Testis (tissue), 3 donors: ENCODE measurements around the gene KIF23. TPM values are rescaled to one million over a fixed set of nuclear protein-coding genes. Genes with fewer than 3 reads are reported as not detected.

Experiments
- DNase-seq: peaks from one replicate; pipeline ENCODE4 v3.0.0-alpha.2; 2019
- H3K27ac ChIP-seq, 2 donors: fragments of 200-600 bp; sonication (generic); one replicate each; pipeline ENCODE4 v1.5.1; 2019
- H3K27me3 ChIP-seq: fragments of 200-600 bp; sonication (generic); one replicate; pipeline ENCODE4 v1.5.1; 2019
- H3K36me3 ChIP-seq: fragments of 200-600 bp; sonication (generic); one replicate; pipeline ENCODE4 v1.5.1; 2017; ENCODE audit warnings: low read depth; ENCODE audit errors: missing control alignments
- H3K4me1 ChIP-seq: fragments of 200-600 bp; sonication (generic); one replicate; pipeline ENCODE4 v1.5.1; 2019
- H3K4me3 ChIP-seq, 2 donors: fragments of 200-600 bp; sonication (generic); one replicate each; pipeline ENCODE4 v1.5.1; 2017 to 2019
- H3K9me3 ChIP-seq: fragments of 200-600 bp; sonication (generic); one replicate; pipeline ENCODE4 v1.5.1; 2017
- CTCF ChIP-seq, 3 experiments: fragments of 450-650 bp in 2 of 3; fragments of 200-600 bp in 1 of 3; sonication (generic) in 1 of 3; IDR thresholded peaks; one replicate each; pipeline ENCODE4 v1.5.1; 2016 to 2019; ENCODE audit warnings: antibody characterized with exemption in 3 of 3, mild to moderate bottlenecking in 2 of 3, moderate library complexity in 1 of 3
- POLR2A ChIP-seq: fragments of 450-650 bp; IDR thresholded peaks from one replicate; pipeline ENCODE4 v1.6.1; 2017; ENCODE audit warnings: antibody characterized with exemption, mild to moderate bottlenecking, moderate library complexity
- WGBS, 2 donors: methylation state at CpG; one replicate each; pipeline ENCODE4 v1.1.5; 2018; 5-methylcytosine and 5-hydroxymethylcytosine counted together
- intact Hi-C: fragments of 100-400 bp; cut with DNase I; formaldehyde crosslinking; loops from one replicate; pipeline ENCODE4 v1.15.1; 2023; ENCODE audit warnings: low total_unique reads
- polyA plus RNA-seq: library from polyadenylated mRNA; stranded (reverse); fragments of 350-450 nt; fragmentation: Illumina TruSeq; extraction: RNeasy Lipid Tissue Mini Kit (QIAGEN cat#74804); gene quantifications from one replicate; pipeline ENCODE4 v1.2.3, GENCODE V29; 2014; ENCODE audit warnings: low read depth, low replicate concordance; ENCODE audit not compliant: insufficient read depth
- total RNA-seq, 2 donors: library from RNA; depleted of rRNA; stranded (reverse); fragments of >200 nt; gene quantifications; one replicate each; pipeline ENCODE4 v1.2.3, GENCODE V29; 2016

Gene KIF23
- total and polyA plus RNA-seq, 3 donors from 2014 or later = 17.1 to 28.4 (median 23.9) TPM

DNA sequence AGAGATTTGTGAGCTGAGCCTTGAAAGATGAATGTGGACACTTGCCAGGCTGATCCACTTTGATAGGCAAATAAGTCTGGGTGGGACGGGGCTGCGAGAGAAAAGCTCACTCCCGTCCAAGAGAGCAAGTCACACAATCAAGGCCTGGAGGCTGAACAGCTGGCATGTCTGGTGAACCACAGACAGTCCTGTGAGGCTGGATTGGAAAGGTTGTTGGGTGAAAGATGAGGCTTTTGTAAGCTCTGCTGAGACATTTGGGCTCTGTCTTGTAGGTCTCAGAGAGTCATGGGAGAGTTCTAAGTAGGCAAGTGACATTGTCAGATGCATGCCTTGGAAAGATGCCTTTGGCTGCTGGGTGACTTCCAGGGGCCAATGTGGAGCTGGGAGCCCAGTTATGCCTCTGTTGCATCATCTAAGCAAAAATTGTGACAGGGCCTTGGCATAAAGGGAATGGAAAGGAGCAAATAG lies 76.9 kb downstream of the KIF23 start:
- Histone ChIP-seq H3K36me3 (no peaks in the 10 kb centered on the region), H3K9me3 (no peaks in the 10 kb centered on the region), H3K27ac (peak overlapping the region in 1 of 2 donors; percentile 23), H3K4me1 (peaks cover 20% of the 10 kb centered on the region), H3K27me3 (no peaks in the 10 kb centered on the region), H3K4me3 (no peak overlapping the region)
- TF ChIP-seq CTCF (IDR thresholded peaks at IDR 0.05) (no peak), POLR2A (no peak)
- intact Hi-C loops = no loop called here
- WGBS, 2 donors = 22 to 58% methylated on average over 3 of the region's 3 CpGs
- DNase-seq = peak; percentile 43

- no peak for DNase-seq
- Histone ChIP-seq H3K4me3 (no peak overlapping the region), H3K4me1 (peaks cover 20% of the 10 kb centered on the region), H3K9me3 (no peaks in the 10 kb centered on the region), H3K36me3 (no peaks in the 10 kb centered on the region), H3K27me3 (no peaks in the 10 kb centered on the region), H3K27ac (no peak overlapping the region)
- intact Hi-C loops = no loop called here
- TF ChIP-seq POLR2A = no peak
- no peak for TF ChIP-seq CTCF (IDR thresholded peaks at IDR 0.05)
- WGBS, 2 donors = 96 to 98% methylated on average over 2 of the region's 2 CpGs
Observed at GRCh38 chr15:69493406-69493805, 79.3 kb downstream of the KIF23 start.

- no peak for DNase-seq
- WGBS, 2 donors = 34 to 49% methylated on average over 2 of the region's 2 CpGs
- TF ChIP-seq POLR2A = no peak
- no peak for TF ChIP-seq CTCF (IDR thresholded peaks at IDR 0.05)
- intact Hi-C loops = no loop called here
- Histone ChIP-seq H3K4me1 (peaks cover 3% of the 10 kb centered on the region), H3K9me3 (no peaks in the 10 kb centered on the region), H3K36me3 (no peaks in the 10 kb centered on the region), H3K4me3 (no peak overlapping the region), H3K27ac (no peak overlapping the region), H3K27me3 (no peaks in the 10 kb centered on the region)
Observed at GRCh38 chr15:69496001-69496400, 81.9 kb downstream of the KIF23 start.

GRCh38 chr15:69497076-69497475 lies 82.9 kb downstream of the KIF23 start:
- intact Hi-C loops = no loop called here
- Histone ChIP-seq H3K4me1 (no peaks in the 10 kb centered on the region), H3K27ac (no peak overlapping the region), H3K36me3 (no peaks in the 10 kb centered on the region), H3K4me3 (no peak overlapping the region), H3K27me3 (no peaks in the 10 kb centered on the region), H3K9me3 (no peaks in the 10 kb centered on the region)
- TF ChIP-seq POLR2A (no peak), CTCF (IDR thresholded peaks at IDR 0.05) (no peak)
- 100% methylated on average over 1 of the region's 1 CpG for WGBS, 2 donors
- no peak for DNase-seq

DNA sequence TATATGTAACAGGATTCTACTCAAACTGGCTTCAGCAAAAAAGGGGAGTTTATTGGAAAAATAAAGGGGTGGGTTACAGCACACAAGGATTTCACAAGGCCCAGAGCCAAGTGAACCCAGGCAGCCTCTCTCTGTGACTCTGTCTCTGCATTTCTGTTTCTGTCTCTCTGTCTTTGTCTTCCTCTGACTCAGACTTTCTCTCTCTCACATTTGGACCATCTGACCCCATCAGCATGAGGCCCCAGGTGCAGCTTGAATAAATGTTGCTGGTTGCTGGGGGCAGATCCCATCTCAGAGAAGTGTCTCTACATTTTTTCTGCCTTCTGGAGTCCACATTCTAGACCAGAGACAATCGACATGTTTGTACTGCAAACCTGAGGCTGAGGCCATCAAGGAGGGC lies 83.5 kb downstream of the KIF23 start:
- H3K27me3 ChIP-seq = no peaks in the 10 kb centered on the region
- no peak overlapping the region for H3K4me3 ChIP-seq
- H3K36me3 ChIP-seq = no peaks in the 10 kb centered on the region
- 86 to 100% methylated on average over 1 of the region's 1 CpG for WGBS, 2 donors
- no peak for DNase-seq
- no peaks in the 10 kb centered on the region for H3K9me3 ChIP-seq
- intact Hi-C loops = no loop called here
- H3K4me1 ChIP-seq = no peaks in the 10 kb centered on the region
- H3K27ac ChIP-seq = no peak overlapping the region
- TF ChIP-seq POLR2A = no peak
- no peak for TF ChIP-seq CTCF (IDR thresholded peaks at IDR 0.05)
